HT-29 (cell line): ENCODE measurements around the gene SCGB1D4. TPM values are rescaled to one million over a fixed set of nuclear protein-coding genes. Genes with fewer than 3 reads are reported as not detected.
A peak's percentile ranks its signal among the peaks of the same experiment; 100 is the strongest.
"Not testable (repeated sequence)": the region's sequence is repeated elsewhere in the genome, so short reads cannot be mapped to it uniquely, and the experiment has no call there.

ENCODE experiments used
- DNase-seq: peaks from one replicate; pipeline ENCODE4 v3.0.0-alpha.2; 2015; ENCODE audit warnings: low spot score
- total RNA-seq: library from RNA; depleted of rRNA; stranded (reverse); fragments of >200 nt; shearing (Covaris generic); gene quantifications from 2 replicates; pipeline ENCODE4 v1.2.3, GENCODE V29; 2014; rRNA removed

The SCGB1D4 gene, protein sequence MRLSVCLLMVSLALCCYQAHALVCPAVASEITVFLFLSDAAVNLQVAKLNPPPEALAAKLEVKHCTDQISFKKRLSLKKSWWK
- not detected in 2 replicates for total RNA-seq

DNA sequence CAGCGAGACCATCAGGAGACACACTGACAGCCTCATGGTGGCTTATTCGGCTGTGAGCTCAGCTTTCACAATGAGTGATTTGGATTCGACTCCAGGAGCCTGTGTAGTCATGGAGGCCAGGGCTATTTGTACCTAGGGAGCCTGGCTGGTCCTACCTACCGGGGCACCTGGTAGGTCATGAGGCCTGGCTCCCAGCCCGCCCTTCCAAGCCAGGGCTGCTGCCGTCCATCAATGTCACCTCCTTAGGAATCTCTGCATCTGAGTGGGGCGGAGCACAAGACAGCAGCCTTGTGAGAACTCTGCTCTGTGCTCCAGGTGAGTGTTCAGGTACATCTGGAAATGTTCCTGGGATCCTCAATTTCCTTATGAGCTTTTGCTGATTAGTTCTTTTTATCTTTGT, at the start of gene SCGB1D4:
TSS of gene SCGB1D4 (minus strand) at position 101 of the 400 bp plus-strand sequence. CDS start at position 36, 65 bp downstream.
- no peak for DNase-seq

DNA sequence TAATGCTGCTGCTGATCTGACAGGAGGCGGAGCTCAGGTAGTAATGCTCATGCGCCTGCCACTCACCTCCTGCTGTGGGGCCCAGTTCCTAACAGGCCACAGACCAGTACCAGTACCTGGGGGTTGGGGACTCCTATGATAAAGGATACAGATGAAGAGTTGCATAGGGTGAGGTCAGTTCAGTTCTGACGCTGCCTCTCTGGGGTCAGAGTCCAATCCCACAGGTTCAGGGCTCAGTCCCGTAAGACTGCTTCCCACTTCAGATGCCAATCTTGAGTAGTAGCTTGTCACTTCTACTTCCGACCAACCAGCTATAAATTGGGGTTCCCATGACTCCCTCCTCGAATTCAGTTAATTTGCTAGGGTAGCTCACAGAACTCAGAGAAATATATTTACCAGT, 47.0 kb upstream of the SCGB1D4 start:
- no peak for DNase-seq

DNA sequence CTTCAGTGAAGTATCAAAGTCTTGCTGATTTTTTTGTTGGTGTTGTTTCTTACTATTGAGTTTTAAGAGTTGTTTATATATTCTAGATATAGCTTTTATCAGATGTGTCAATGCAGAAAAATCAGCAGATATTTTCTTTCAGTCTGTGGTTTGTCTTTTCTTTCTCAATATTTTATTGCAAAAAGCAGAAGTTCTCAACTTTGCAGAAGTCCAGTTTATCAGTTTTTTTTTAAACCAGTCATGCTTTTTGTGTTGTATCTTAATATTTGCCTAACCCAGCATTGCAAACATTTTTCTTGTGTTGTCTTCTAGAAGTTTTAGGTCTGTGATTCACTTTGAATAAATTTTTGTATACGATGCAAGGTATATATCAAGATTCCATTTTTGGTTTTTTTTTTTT, 45.3 kb upstream of the SCGB1D4 start:
- no peak for DNase-seq

DNA sequence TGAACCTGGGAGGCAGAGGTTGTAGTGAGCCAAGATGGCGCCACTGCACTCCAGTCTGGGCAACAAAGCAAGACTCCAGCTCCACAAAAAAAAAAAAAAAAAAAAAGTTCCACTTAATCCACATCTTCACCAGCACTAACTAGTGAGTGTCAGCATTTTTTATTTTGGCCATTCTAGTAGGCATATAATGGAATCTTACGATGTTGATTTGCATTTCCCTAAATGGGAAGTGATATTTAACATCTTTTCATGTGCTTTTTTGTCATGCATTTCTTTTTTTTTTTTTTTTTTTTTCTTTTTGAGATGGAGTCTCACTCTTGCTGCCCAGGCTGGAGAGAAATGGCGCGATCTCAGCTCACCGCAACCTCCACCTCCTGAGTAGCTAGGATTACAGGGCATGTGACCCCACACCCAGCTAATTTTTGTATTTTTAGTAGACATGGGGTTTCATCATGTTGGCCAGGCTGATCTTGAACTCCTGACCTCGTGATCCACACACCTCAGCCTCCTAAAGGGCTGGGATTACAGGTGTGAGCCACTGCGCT, 44.8 kb upstream of the SCGB1D4 start:
- not testable (repeated sequence) for DNase-seq

DNA sequence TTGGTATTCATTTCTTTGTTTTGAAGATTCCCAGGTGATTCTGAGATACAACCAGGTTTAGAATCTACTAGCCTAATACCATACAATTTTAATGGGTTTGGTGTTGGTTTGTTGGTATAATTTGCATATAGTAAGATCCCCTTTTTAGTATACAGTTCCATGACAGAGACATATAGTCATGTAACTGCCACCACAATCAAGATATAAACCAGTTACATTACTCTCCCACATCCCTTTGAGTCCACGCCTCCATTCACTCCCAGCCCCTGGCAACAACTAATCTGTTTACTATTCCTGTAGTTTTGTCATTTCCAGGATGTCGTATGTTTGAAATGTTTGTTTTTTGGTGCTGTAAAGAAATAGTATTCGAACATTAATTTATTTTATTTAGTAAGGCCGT, 42.7 kb upstream of the SCGB1D4 start:
- no peak for DNase-seq

DNA sequence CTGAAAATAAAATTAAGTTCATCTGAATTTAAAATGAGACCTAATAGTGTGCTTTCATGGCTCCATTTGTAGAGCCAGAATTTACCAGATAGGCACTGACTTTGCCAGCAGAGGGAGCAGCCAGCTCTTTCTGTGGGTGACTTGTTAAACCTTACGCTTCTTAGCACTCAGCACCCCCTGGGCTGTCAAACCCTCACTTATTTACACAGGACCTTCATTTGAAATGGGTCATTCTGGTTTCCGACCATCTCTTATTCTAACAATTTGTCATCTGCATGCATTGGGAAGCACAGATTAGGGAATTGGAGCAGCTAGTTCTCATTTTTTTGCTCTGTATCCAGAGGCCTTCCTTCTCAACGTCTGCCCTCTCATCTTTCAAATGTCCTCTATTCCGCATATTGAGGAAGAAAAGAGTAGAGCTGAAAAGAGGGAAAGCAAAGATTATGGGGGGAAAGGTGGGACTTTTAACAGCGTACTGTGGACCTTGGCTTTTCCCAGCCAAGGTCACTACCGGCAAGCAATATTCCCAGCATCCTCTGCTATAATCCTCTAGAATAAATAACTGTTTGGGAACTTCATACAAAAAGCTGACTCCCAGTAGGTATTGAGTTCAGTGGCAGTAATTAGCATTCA, 41.5 kb upstream of the SCGB1D4 start:
- peak; percentile 81 for DNase-seq

DNA sequence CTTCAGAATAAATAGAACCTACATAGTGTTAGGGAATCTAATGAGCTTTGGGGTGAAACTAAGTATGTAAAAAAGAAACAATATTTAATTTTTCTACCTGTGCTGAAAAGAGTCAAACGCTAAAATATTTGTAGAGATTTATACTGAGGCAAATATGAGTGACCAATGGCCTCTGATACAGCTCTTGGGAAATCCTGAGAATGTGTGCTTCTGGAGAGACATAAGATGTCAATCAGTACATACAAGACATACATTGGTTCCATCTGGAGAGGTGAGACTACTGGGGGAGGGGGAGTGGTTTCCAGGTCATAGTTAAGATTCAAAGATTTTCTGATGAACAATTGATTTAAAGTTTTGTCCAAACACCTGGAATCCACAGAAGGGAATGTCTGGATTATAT, 39.3 kb upstream of the SCGB1D4 start:
- DNase-seq: no peak

DNA sequence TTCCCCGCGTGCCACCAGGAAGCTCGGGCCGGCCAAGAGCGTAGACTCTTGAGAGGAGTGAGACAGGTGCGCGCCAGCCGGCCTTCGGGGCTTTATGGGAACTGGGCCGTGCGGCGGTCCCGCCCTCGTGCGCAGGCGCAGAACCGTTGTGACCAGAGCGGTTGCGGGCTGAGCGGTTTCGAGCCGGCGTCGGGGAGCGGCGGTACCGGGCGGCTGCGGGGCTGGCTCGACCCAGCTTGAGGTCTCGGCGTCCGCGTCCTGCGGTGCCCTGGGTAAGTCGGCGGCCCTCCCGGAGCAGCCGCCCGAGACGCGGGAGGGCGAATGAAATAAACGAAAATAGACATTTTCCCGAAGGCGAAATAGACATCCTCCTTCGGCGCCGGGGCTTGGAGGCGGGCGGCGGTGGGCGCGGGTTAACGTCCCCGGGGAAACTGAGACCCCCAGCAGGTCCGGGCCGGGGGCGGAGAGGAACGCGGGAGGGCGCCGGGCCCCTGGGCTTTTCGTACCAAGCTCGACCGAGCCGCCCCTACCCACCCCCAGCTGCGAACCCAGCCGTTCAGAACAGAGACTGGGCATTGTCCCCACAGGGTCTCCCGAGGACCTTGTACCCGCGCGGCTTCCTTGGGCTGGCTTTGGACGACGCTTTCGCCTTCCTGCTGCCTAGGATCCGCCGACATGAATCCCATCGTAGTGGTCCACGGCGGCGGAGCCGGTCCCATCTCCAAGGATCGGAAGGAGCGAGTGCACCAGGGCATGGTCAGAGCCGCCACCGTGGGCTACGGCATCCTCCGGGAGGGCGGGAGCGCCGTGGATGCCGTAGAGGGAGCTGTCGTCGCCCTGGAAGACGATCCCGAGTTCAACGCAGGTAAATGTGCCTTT, 38.7 kb upstream of the SCGB1D4 start, which contains the start of gene ASRGL1:
TSS of gene ASRGL1 (plus strand) at position 146 of the 879 bp plus-strand sequence. CDS start at position 676, 530 bp downstream.
- peak; percentile 92 for DNase-seq

DNA sequence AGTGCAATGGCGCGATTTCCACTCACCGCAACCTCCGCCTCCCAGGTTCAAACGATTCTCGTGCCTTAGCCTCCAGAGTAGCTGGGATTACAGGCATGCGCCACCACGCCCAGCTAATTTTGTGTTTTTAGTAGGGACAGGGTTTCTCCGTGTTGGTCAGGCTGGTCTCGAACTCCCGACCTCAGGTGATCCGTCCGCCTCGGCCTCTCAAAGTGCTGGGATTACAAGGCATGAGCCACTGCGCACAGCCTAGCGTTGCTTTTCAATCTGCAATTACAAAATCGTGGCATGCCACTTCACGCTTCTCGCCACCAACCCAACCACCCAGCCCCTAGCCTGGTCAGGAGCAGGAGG, 38.1 kb upstream of the SCGB1D4 start:
- not testable (repeated sequence) for DNase-seq

DNA sequence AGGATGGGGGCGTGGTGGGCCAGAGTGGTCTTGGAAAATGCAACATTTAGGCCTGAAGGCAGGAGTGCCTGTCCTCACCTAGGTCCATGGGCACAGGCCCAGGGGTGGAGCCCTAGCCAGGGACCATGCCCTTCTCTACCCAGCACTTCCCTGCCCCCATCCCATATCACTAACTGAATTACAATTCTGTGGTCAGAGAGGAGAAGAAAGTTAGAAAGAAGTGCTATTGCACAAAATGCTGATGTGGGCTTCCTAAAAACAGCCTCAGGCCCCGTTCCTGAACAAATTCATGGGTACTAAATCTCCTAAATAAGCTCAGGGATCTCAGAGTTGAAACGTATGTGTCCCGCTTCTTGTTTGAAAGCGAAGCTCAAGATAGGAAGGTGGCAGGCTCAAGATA, 34.9 kb upstream of the SCGB1D4 start:
- DNase-seq: no peak

DNA sequence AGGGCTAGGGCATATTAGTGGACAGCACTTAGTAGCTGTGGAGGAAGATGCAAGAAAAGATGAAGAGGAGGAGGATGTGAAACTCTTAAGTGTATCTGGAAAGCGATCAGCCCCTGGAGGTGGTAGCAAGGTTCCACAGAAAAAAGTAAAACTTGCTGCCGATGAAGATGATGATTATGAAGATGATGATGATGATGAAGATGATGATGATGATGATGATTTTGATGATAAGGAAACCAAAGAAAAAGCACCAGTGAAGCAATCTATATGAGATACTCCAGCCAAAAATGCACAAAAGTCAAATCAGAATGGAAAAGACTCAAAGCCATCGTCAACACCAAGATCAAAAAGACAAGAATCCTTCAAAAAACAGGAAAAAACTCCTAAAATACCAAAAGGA, 32.4 kb upstream of the SCGB1D4 start:
- not testable (repeated sequence) for DNase-seq

DNA sequence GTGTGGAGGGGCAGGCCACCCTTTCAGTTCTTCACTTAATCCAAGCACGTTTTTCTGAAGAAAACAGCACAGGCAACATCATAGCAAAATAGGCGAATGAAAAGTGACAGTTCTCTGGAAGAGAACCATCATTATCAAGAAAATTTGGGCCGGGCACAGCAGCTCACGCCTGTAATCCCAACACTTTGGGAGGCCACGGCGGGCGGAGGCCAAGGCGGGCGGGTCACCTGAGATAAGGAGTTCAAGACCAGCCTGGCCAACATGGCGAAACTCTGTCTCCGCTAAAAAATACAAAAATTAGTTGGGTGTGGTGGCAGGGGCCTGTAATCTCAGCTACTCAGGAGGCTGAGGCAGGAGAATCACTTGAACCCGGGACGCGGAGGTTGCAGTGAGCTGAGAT, 28.7 kb upstream of the SCGB1D4 start:
- not testable (repeated sequence) for DNase-seq

DNA sequence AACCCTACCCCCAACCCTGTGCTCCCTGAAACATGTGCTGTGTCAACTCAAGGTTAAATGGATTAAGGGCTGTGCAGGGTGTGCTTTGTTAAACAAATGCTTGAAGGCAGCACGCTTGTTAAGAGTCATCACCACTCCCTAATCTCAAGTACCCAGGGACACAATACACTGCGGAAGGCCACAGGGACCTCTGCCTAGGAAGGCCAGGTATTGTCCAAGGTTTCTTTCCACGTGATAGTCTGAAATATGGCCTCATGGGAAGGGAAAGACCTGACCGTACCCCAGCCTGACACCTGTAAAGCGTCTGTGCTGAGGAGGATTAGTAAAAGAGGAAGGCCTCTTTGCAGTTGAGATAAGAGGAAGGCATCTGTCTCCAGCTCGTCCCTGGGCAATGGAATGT, 27.8 kb upstream of the SCGB1D4 start:
- DNase-seq: not testable (repeated sequence)

DNA sequence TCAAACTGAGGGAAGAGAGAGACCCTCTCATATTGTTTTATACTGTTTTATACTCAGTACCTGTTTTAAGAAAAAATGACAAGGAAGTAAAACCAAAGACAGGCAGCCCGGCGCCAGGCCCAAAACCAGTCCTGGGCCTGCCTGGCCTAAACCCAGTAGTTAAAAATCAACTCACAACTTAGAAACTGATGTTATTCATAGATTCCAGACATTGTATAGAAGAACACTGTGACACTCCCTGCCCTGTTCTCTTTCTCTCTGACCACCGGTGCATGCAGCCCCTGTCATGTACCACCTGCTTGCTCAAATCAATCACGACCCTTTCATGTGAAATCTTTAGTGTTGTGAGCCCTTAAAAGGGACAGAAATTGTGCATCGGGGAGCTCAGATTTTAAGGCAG, 26.9 kb upstream of the SCGB1D4 start:
- DNase-seq: not testable (repeated sequence)

DNA sequence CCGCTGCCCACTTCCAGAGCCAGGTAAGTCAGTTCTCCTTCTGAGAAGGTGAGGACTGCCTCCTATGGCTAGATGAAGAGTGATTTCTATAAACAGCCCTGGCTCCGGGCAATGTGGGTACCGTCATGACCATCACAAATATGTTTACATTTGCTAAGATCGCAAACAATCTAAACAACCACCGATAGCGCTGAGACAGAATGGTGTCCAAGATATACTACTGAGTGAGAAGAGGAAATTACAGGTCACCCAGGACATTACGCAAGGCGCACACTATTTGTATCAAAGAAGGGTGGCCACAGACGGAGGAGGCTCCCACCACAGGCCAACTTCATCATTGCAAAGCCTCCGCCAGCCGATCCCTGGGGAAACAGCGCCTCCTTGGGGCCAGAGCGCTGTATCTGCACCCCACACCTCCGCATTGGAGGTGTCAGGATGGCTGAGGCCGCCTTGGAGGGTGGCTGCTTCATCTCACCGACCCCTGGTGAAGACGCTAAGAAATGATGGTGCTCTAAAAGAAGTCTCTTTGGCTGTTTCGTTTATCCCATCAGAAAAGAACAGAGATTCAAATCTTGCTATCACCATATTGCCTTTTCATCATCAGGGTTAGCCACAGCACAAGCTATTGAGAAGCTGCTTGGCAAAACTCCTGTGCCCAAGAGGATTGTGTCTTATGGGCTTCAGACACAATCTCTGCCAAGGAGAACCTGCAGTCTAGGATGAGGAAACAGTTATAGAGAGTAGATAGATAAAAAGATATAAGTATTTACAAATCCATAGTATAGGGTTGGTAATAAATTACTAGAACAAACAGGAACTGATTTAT, 26.1 kb upstream of the SCGB1D4 start:
- peak; percentile 74 for DNase-seq

DNA sequence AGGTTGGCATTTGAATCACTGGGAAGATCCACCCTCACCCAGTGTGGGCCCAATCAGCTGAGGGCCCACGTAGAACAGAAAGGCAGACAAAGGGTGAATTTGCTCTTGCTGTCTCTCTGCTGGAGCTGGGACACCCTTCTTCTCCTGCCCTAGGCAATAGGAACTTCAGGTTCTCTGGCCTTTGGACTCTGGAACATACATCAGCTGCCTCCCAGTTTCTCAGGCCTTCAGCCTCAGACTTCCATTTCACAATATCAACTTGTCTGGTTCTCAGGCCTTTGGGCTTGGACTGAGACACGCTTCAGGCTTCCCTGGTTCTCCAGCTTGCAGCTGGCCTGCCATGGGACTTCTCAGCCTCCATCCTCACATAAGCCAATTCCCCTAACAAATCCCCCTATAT, 23.6 kb upstream of the SCGB1D4 start:
- DNase-seq: no peak

DNA sequence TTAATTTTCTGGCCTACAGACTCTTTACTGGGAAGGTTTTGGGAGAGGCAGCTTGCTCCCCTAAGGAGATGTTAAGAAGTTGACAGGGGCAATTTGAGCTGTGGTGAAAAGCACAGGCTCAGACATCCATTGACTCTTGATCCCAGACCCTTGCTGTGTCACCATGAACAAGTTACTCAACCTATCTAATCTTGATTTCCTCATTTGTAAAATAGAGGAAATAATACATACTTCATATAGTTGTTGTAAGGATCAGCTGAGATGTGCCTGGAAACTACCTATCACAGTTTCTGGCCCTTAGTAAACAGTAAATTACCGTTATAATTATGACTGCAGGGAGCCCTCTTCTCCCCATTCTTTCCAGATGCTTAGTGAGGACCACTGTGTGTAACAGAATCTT, 16.6 kb upstream of the SCGB1D4 start:
- DNase-seq: no peak

DNA sequence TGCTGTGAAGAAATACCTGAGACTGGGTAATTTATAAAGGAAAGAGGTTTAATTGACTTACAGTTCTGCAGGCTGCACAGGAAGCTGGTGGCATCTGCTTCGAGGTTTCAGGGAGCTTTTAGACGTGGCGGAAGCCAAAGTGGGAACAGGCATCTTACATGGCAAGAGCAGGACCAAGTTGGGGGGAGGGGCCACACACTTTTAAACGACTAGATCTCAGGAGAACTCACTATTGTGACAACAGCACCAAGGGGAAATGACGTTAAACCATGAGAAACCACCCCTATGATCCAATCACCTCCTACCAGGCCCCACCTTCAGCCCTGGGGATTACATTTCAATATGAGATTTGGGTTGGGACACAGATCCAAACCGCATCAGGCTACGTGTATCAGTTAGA, 11.1 kb upstream of the SCGB1D4 start:
- DNase-seq: no peak

DNA sequence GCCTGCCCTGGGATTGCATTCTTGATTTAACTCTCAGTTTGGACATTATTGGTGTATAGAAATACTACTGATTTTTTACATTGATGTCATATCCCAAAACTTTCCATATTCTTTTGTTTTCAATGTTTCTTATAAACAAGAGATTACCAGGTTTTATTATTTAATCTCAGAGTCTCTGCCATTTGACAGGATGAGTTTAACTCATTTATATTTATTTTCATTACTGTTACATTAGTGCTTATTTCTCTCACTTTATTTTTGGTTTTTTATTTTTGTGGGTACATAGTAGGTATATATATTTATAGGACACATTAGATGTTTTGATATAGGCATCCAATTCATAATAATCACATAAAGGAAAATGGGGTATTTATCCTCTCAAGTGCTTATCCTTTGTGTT, 9.1 kb upstream of the SCGB1D4 start:
- no peak for DNase-seq

DNA sequence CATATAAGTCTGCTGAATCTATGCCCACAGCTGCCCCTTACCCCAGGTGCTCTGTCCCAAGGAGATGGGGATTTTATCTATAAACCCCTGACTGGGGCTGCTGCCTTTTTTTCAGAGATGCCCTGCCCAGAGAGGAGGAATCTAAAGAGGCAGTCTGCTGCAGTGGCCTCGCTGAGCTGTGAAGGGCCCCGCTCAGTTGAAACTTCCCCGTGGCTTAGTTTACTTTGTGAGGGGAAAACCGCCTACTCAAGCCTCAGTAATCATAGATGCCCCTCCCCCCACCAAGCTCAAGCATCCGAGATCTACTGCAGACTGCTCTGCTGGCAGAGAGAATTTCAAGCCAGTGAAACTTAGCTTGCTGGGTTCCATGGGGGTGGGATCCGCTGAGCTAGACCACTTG, 7.4 kb upstream of the SCGB1D4 start:
- no peak for DNase-seq

DNA sequence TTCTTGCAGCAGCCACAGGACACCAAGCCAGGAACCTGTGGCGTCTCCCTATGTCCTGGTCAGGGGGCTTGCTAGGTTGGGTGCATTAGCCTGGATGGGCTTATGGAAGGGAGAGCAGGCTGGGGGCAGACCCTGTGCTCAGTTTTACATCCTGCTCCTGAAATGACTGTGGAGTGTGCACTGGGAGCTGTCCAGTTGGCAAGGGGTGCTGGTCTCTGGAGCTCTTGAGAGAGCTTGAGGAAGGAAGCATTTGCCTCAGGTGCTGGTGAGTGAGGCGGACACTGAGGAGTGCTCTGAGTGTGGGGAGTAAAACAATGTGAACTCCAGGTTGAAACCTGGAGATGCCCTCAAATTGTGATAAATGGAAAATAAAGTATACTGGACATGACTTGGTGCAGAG, 3.4 kb downstream of the SCGB1D4 start:
- DNase-seq: peak; percentile 37

DNA sequence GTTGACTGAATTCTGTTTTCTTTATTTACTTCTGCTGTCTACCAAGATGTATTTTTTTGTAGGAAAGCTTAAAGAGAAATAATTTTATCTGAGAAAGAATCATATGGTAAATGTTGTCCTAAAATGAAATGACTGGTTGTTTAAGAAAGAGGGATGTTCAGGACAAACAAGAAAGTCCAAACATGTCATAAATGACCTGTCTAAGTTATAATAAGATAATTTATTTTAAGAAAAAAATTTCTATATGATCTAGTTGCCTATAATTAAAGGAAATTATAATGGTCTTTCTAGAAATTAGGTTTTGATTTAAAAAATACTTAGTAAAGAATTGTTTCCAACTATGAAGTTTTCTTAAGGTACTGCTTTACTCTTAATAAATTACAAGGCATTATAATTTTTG, 18.4 kb downstream of the SCGB1D4 start:
- no peak for DNase-seq
